Gastrocnemius medialis (tissue), 4 donors: ENCODE data around the gene TATDN3.

ENCODE experiments used
- CTCF ChIP-seq, 5 experiments: fragments of 450-650 bp in 3 of 5; fragments of 200-600 bp in 2 of 5; sonication (generic) in 2 of 5; IDR thresholded peaks in 4 of 5; conservative IDR thresholded peaks in 1 of 5; 1 replicate in 4 of 5; 2 replicates in 1 of 5; pipeline ENCODE4 v1.5.1; 2016 to 2019; ENCODE audit warnings: antibody characterized with exemption in 5 of 5, mild to moderate bottlenecking in 3 of 5, moderate library complexity in 3 of 5
- POLR2A ChIP-seq, 2 donors: fragments of 450-650 bp; IDR thresholded peaks; one replicate each; pipeline ENCODE4 v1.6.1; 2017; ENCODE audit warnings: antibody characterized with exemption in 2 of 2, mild to moderate bottlenecking in 2 of 2, moderate library complexity in 2 of 2

GRCh38 chr1:212819726-212820125 is 28.0 kb downstream of the TATDN3 start:
- TF ChIP-seq CTCF (IDR thresholded peaks at IDR 0.05 in 4 of 5, conservative IDR thresholded peaks at IDR 0.05 in 1 of 5) (no peak), POLR2A (IDR thresholded peaks at IDR 0.05) (no peak)
